OCI-LY1 (cell line): ENCODE measurements around the gene WDR74.

Source experiments
- EZH2 ChIP-seq: fragments of 200-600 bp; sonication (generic), shearing (Covaris generic); IDR thresholded peaks from 2 replicates; pipeline ENCODE4 v1.8.0; 2017; ENCODE audit warnings: borderline replicate concordance, mixed run types, mild to moderate bottlenecking, antibody characterized with exemption, low read length, moderate library complexity, mixed read lengths
- TF ChIP-seq, protein P1 (sequence below): fragments of 200-600 bp; sonication (generic), shearing (Covaris generic); IDR thresholded peaks from 2 replicates; pipeline ENCODE4 v1.5.1; 2017; ENCODE audit warnings: mild to moderate bottlenecking, antibody characterized with exemption, low read length, moderate library complexity, mixed read lengths

DNA sequence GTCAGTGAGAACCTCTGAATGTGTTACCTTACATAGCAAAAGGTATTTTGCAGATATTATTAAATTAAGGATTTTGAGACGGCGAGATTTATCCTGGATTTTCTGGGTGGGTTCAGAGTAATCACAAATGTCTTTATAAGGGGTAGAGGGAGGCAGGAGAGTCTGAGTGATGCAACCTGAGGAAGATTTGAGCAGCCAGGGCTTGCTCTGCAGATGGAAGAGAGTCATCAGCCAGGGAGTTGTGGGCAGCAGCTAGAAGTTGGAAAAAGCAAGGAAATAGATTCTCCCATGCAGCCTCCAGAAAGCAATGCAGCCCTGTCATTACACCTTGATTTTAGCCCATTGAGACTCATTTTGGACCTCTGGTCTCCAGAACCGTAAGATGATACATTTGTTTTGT lies 4.1 kb upstream of the WDR74 start:
- TF ChIP-seq, protein P1, sequence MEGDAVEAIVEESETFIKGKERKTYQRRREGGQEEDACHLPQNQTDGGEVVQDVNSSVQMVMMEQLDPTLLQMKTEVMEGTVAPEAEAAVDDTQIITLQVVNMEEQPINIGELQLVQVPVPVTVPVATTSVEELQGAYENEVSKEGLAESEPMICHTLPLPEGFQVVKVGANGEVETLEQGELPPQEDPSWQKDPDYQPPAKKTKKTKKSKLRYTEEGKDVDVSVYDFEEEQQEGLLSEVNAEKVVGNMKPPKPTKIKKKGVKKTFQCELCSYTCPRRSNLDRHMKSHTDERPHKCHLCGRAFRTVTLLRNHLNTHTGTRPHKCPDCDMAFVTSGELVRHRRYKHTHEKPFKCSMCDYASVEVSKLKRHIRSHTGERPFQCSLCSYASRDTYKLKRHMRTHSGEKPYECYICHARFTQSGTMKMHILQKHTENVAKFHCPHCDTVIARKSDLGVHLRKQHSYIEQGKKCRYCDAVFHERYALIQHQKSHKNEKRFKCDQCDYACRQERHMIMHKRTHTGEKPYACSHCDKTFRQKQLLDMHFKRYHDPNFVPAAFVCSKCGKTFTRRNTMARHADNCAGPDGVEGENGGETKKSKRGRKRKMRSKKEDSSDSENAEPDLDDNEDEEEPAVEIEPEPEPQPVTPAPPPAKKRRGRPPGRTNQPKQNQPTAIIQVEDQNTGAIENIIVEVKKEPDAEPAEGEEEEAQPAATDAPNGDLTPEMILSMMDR, result no peak
- no peak for TF ChIP-seq EZH2
